Right ventricle myocardium inferior (tissue), 1 donor: ENCODE measurements around the gene CELSR2. TPM values are rescaled to one million over a fixed set of nuclear protein-coding genes. Genes with fewer than 3 reads are reported as not detected.

Source experiments
- ATAC-seq: fragments of 200-7000 bp; cut with Tn5 transposase; one replicate; pipeline ENCODE4 v1.9.1; 2020; ENCODE audit warnings: mild to moderate bottlenecking, moderate library complexity
- DNase-seq: peaks from one replicate; pipeline ENCODE4 v3.0.0; 2021; ENCODE audit errors: missing footprints
- intact Hi-C: fragments of 100-400 bp; cut with DNase I; formaldehyde crosslinking; loops from one replicate; pipeline ENCODE4 v1.11.0; 2022
- total RNA-seq: library from RNA; stranded (reverse); fragmentation: NEBNext Ultra II Directional; extraction: Animal tissue kit (Norgen Biotek cat#: 25700); gene quantifications from one replicate; pipeline ENCODE4 v1.2.1, GENCODE V29; 2021
- donor health status: DM: no; HTN: yes; CAD: no; lungs with severe emphysema.

CELSR2 gene
- total RNA-seq, 1 donor from 2014 or later = 6.5 TPM

DNA sequence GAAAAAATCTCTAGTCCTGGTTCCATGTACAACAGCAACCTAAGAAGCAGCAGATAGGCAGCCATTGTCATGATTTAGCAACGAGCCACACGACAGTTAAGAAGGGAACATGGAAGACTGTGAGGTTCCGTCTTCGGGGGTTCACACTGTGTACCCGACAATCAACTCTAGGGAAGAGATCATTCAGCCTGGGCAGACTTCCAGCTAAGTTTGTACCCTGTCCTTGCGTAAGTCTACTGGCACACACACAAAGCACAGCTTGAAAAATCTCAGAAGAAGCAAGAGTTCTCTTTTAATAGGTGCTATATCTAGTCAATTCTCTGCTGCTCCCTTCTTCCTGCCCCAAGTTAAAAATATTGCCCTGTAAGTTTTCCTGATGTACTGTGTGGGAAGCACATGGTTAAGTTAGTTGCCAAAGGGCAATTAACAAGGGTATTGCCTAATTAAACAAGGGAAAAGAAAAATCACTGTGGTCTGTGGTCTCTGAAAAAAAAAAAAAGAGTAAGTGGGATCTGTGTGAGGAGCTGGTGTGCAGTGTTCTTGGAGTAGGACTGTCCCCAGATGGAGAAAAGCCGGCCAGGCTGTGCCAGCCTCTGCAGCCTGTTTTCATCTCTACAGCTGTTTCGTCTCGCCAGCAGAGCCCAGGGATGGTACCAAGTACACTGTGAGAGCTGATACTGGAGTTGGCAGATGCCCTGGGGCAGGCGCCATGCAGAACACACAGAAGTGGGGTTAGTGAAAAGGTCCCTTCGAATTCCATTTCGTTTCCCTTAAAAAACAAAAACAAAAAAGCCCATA is 63.8 kb downstream of the CELSR2 start:
- ATAC-seq = peak; percentile 36
- intact Hi-C loops = no loop called here
- DNase-seq = peak; percentile 55

DNA sequence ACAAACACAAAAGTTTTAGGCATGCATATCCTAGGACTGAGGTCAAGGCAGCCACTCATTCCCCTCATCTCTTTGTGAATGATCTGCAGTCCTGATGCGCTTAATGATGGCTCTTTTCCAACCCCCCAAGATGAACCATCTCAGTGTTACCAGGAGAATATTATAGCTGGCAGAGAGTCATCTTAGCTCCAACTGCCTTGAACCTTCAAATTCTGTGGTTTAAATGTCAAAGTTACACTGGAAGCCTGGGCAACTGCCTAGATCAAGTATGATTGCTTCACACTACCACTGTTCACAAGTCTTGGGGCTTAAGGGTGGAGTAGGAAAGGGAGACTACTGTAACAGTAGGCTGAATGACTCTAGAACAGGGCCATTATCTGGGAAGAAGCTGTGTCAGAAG is 65.5 kb downstream of the CELSR2 start:
- DNase-seq (no peak), ATAC-seq (no peak)
- intact Hi-C loops = no loop called here

DNA sequence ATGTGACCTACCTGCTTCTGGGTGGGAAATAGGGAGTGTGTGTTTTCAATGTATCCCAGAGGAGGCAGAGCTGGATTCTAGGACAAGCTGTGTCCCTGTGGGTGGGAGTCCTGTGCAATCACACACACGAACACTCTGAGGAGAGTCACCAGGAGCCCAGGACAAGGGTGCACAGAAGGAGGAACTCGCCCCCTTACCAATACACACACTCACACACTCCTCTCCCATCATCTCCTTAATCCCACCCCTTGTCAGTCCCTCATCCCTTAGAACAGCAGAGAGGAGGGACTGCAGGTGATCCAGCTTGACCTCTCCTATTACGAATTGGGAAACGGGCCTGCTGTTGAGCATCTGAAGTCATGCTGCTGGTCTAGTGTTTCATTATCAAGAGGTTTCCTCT is 65.9 kb downstream of the CELSR2 start:
- ATAC-seq (no peak), DNase-seq (no peak)
- intact Hi-C loops = no loop called here

DNA sequence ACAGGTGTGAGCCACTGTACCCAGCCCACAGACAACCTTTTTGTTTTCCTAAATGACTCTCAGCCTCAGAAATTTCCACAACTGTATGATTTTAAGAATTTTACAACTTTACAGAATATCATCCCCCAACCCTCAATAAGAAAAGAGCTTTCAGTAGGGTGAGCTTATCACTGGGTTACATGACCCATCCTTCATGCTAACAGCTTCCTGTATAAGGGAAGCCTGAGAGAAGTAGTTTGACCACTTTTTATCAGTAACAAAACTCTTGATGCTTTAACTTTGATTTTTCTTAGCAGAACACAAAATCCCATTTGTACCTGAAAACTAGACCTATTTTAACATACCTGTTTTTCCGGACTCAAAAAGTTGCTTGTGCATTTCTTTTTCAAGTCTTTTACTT is 67.2 kb downstream of the CELSR2 start:
- intact Hi-C loops = no loop called here
- ATAC-seq = no peak
- DNase-seq = no peak

DNA sequence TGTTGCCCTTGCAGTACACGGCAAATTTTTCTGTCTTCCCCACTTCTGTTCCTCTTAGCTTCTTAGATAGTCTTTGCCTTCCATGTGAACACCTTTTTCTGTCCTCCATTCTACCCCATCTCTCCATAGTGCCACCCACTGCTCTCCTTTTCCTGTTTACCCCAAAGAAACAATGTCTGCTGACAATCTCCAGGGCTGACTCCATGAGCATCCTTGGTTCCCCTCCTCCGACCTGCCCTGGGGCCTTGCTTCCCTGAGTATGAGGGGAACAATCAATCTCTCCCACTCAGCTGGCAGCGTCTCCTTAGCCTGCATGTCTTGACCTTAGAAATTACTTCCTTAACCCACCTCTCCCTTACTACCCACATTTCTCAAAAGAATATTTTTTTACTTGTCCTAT is 69.8 kb downstream of the CELSR2 start:
- intact Hi-C loops = no loop called here
- DNase-seq (no peak), ATAC-seq (no peak)

DNA sequence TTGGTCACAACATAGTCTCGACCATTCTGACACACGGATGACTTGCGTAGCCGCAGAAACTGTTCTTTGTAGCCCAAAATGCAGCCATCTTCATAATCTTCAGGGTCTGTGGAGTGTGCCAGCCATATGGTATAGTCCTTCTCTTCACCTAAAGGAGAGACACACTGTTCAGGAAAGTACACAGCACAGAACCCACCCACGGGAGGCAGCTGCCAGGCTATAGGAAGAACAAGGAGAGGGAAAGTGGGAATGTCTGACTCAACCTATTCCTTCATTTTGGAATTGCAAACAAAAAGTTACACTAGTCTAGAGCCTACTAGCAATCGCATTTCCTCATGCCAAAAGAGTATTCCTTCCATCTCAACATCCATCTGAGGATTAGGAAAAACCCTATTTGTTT is 73.6 kb downstream of the CELSR2 start:
- intact Hi-C loops = no loop called here
- ATAC-seq (no peak), DNase-seq (no peak)

Other genes with a start within 250 kb of the CELSR2 start
- gene WDR47, start 207.4 kb upstream of the CELSR2 start, total RNA-seq = 14.6 TPM
- gene TAF13, start 173.5 kb upstream of the CELSR2 start, total RNA-seq = 61.8 TPM
- gene TMEM167B, start 158.8 kb upstream of the CELSR2 start, total RNA-seq = 31.5 TPM
- 0.22 TPM for gene ELAPOR1, start 135.4 kb upstream of the CELSR2 start, total RNA-seq
- gene SARS1, start 35.6 kb upstream of the CELSR2 start, total RNA-seq = 97.6 TPM
- gene PSRC1, start 33.6 kb downstream of the CELSR2 start, total RNA-seq = 1.2 TPM
- not detected for gene MYBPHL, start 57.5 kb downstream of the CELSR2 start, total RNA-seq
- gene SORT1, start 148.4 kb downstream of the CELSR2 start, total RNA-seq = 121 TPM
- gene PSMA5, start 176.9 kb downstream of the CELSR2 start, total RNA-seq = 62.4 TPM
- 33.0 TPM for gene SYPL2, start 217.0 kb downstream of the CELSR2 start, total RNA-seq
- 2.5 TPM for gene ATXN7L2, start 234.4 kb downstream of the CELSR2 start, total RNA-seq
- 5.8 TPM for gene CYB561D1, start 244.6 kb downstream of the CELSR2 start, total RNA-seq